ENCODE measurements around the gene ZNF605.

- TF ChIP-seq CTCF (IDR thresholded peaks at IDR 0.05) (no peak), POLR2A (IDR thresholded peaks at IDR 0.05) (no peak), POLR2AphosphoS5 (IDR thresholded peaks at IDR 0.05) (no peak)
These were observed 31.8 kb downstream of the ZNF605 start for GRCh38 chr12:132924356-132924755.

Measured in prostate gland (tissue), 2 donors.